HCEC 1CT (cell line): ENCODE measurements around the gene TCF7L2.

Source experiments
- DNase-seq: peaks from one replicate; pipeline ENCODE4 v3.0.0-alpha.2; 2017

TCF7L2 gene

DNA sequence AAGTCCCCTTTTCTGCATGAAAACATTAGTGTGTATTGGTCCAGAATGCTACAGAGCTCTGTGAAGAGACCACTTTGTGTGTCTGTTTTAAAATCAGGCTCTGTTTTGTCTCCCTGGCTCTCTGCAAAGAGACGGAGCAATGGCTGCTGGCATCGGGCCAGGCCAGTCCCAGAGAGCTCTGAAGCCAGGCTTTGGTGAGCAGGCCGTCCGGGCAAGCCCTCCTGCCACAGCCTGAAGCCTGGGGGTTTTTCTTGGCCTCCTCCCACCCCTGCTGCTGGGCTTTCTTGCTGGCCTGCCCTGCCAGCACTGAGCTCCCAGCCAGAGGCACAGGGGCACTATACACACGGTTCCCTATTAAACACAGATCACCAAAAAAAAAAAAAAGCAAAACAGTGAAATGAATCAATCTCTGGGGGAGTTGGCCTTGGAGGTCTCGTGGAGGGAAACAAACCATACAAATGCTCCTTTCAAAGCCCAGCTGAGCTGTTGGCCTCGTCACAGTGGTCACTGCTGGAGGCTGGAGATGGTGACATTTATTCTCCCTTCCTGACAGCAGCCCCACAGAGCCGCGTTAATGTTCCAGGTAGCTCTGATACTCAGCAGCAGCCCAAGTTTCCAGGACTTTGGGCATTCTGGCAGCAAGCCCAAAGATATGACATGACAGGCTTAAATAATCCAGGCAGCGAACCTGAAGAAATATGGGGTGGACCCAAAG lies 237.2 kb downstream of the TCF7L2 start:
- DNase-seq: no peak

DNA sequence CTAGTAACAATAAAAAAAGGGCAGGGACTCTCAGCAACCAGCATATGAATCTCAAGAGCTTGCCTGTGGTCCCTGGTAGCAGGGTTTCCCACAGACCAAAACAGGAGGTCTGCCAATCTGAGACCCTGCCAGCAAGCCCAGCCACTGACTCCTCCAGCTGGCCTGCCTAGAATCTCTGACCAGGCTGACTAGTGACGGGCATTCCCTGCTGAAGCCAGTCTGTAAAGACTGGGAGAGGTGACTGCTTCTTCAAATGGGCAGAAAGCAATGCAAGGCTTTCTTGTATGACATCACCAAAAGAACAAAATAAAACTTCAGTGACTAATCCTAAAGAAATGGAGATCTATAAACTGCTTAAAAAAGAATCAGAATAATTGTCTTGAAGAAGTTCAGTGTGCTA lies 249.4 kb downstream of the TCF7L2 start:
- peak; percentile 45 for DNase-seq

DNA sequence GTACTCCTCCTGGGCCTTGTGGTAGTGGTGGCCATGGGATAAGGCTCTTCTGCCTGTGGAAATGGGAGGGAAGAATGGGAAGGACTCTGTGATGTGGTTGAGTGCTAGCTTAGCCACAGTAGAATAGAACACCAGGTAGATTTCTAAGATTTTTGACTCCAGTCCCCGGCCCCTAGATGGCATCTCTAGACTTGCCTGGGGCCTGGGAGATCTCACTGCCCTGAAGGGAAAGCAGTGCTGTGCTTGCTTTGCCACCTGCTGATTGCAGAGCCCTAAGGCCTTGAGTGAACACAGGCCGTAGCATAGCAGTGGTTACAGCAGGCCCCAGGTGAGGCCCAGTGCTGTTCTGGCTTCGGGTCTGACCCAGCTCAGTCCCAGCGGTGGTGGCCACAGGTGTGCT lies 252.0 kb downstream of the TCF7L2 start:
- no peak for DNase-seq

DNA sequence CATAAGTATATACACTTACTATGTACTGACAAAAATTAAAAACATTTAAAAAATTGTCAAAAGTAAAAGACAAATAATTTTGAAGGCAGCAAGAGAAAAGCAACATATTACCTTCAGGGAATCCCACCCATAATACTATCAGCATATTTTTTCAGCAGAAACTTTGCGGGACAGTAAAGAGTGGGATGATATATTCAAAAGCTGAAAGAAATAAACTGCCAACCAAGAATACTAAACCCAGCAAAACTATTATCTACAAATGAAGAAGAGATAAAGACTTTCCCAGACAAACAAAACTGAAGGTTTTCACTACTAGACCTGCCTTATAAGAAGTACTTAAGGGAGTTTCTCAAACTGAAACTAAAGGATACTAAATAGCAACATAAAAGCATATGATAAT lies 257.9 kb downstream of the TCF7L2 start:
- no peak for DNase-seq

DNA sequence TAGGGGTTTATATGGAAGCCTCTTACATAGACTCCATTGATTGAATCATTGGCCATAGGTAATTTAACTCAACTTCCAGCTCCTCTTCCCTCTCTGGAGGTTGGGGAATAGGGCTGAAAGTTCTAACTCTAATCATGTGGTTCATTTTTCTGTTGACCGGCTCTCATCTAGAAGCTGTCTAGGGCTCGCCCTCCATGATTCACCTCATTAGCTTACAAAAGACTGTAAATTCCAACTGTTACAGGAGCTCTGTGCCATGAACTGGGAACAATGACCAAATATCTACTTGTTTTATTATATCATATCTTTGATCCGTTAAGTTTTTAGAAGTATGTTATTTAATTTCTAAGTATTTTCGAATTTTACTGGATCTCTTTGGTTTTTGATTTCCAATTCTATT lies 263.0 kb downstream of the TCF7L2 start:
- no peak for DNase-seq

DNA sequence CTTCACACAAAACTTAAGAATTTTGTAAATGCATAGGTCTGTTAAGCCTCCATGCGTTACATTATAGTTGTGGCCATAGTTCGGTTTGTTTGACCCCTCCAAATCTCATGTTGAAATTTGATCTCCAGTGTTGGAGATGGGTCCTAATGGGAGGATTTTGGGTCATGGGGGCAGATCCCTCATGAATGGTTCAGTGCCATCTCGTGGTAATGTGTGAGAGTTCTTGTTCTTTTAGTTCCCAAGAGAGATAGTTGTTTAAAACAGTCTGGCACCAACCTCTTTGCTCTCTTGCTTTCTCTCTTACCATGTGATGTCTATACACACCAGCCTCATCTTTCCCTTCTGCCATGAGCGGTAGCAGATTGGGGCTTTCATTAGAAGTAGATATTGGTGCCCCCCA lies 264.3 kb downstream of the TCF7L2 start:
- DNase-seq: no peak

DNA sequence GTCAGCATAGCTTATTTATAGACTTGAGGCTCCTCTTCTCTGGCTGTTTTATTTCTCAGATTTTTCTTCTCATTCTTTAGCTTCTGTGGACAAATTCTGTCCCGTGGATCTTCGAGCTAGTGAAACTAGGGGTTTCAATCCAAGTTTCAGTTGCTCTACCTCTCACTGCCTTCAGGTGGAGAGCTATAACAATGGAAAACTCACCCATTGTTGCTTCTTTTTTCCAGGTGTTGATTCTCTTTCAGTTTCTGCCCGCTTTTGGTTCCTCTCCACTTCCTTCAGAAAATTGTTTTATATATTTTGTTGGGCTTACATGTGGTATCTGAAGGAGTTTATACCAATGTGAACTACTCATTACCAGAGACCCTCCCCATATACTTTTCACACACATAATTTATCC lies 266.1 kb downstream of the TCF7L2 start:
- DNase-seq: no peak
